Skeletal muscle tissue (tissue), 4 donors: Measurements from ENCODE around the gene RABAC1. TPM values are rescaled to one million over a fixed set of nuclear protein-coding genes. Genes with fewer than 3 reads are reported as not detected.

ENCODE experiments used
- H3K27ac ChIP-seq: one replicate; pipeline ENCODE4 v1.7.0; 2013; ENCODE audit warnings: mild to moderate bottlenecking, low read depth, low read length, inconsistent platforms
- H3K27me3 ChIP-seq, 3 donors: one replicate each; pipeline ENCODE4 v1.7.0; 2013; ENCODE audit warnings: low read length in 3 of 3; ENCODE audit not compliant: control insufficient read depth in 3 of 3, insufficient read depth in 3 of 3
- H3K36me3 ChIP-seq, 3 donors: one replicate each; pipeline ENCODE4 v1.7.0; 2013; ENCODE audit warnings: low read length in 3 of 3; ENCODE audit not compliant: control insufficient read depth in 3 of 3, insufficient read depth in 3 of 3
- H3K4me1 ChIP-seq, 3 donors: one replicate each; pipeline ENCODE4 v1.7.0; 2013; ENCODE audit warnings: low read length in 3 of 3, mild to moderate bottlenecking in 3 of 3; ENCODE audit not compliant: control insufficient read depth in 3 of 3, insufficient read depth in 3 of 3
- H3K4me3 ChIP-seq, 3 donors: one replicate each; pipeline ENCODE4 v1.7.0; 2013; ENCODE audit warnings: low read length in 3 of 3
- H3K9ac ChIP-seq, 3 donors: one replicate each; pipeline ENCODE4 v1.7.0; 2013; ENCODE audit warnings: low read length in 3 of 3, mild to moderate bottlenecking in 3 of 3, moderate library complexity in 2 of 3, low read depth in 1 of 3
- H3K9me3 ChIP-seq, 3 donors: one replicate each; pipeline ENCODE4 v1.7.0; 2013; ENCODE audit warnings: low read length in 3 of 3; ENCODE audit not compliant: control insufficient read depth in 3 of 3
- total RNA-seq: library from RNA; depleted of rRNA; stranded (reverse); fragments of >200 nt; gene quantifications from one replicate; pipeline ENCODE4 v1.2.3, GENCODE V29; 2014
- donor health status: Osteomylitis.

The RABAC1 gene
- total RNA-seq, 1 donor from 2014 or later, result 85.1 TPM

DNA sequence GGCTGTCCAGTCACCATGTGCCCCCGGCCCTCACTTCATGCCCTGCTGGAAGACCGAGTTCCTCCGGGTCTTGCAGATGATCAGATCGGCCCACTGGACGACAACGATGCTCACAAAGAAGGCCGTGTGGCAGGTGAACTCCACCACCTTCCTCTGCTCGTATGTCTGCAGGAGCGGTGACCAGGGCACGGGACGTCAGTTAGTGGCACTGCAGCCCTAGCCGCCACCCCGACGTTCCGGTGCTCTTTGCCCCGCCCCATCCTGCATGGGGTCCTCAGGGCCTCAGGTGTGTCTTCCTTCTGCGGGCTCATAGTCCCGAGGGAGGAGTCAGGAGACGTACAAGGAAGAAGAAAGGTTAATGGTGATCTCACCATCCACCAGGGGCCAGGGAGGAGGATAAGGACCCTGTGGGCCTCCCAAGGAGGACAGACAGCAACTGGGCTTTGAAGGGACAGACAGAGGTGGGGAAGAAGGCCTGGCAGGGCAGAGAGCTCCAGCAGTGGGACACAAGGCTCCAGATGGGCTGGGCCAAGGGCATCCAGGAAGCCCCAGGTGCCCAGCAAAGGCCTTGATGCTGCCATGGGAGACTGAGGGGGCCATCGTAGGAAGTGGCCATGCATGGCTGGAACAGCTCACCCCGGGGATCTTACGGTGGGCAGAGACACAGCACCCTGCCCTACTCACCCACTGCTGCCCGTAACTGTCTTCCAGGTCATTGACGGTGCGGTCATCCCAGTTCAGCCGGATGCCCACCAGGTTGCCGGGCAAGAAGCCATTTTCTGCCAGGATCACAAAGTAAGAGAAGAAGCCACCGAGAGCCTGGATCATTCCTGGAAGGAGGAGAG is 9.9 kb upstream of the RABAC1 start:
- Histone ChIP-seq H3K4me1 (no peaks in the 10 kb centered on the region), H3K4me3 (no peak overlapping the region), H3K9ac (no peak overlapping the region), H3K9me3 (no peaks in the 10 kb centered on the region), H3K27me3 (peaks cover 3 to 24% (median 24%) of the 10 kb centered on the region in 3 donors), H3K36me3 (no peaks in the 10 kb centered on the region), H3K27ac (no peak overlapping the region)

DNA sequence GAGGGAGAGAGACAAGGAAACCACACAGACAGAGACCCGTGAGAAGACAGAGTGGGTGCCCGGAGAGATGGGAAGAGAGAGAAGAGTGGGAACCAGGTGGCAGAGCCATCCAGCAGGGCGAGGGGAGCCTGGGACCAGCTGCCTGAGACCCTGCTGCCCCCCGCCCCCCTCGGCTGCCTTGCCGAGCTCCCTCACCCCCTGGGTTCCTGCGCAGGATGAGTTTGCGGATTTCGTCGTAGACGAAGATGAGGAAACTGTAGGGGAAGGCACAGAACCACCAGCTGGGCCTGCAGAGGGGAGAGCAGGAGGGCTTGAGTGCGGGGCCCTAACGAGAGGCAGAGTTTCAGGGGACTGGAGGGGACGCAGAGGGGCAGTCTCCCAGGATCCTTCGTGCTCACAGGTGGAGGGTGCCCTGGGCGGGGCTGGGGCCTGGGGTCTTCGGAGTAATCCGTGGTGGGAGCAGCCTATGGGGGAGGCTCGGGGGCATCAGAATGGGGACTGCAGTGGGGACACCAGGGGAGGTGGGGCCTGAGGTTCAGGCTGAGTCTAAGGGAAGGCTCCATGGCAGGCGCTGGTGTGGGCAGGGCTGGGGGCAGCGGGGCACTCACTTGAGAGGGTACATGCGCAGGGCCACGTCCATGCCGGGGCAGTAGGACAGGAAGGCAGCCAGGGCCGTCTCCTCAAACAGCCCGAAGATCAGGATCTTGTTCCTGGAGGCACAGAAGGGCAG is 8.1 kb upstream of the RABAC1 start:
- H3K9me3 ChIP-seq, result no peaks in the 10 kb centered on the region
- H3K4me3 ChIP-seq, result no peak overlapping the region
- no peak overlapping the region for H3K9ac ChIP-seq
- H3K27ac ChIP-seq, result no peak overlapping the region
- H3K4me1 ChIP-seq, result no peaks in the 10 kb centered on the region
- H3K27me3 ChIP-seq, result peaks cover 3 to 24% (median 24%) of the 10 kb centered on the region in 3 donors
- no peaks in the 10 kb centered on the region for H3K36me3 ChIP-seq

DNA sequence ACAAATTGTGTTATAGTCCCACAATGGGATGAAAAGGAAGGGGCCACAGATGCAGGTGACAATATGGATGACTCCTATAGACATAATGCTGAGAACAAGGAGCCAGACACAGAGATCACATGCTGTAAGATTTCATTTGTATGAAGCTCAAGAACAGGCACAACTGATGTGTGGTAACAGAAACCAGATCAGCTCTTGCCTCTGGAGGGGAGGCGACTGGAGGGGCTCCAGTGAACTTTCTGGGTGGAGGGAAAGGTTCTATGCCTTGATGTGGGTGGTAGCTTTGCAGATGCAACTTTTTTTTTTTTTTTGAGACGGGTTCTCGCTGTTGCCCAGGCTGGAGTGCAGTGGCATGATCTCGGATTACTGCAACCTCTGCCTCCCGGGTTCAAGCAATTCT is 6.0 kb upstream of the RABAC1 start:
- Histone ChIP-seq H3K4me3 (no peak overlapping the region), H3K9me3 (no peaks in the 10 kb centered on the region), H3K4me1 (no peaks in the 10 kb centered on the region), H3K9ac (no peak overlapping the region), H3K36me3 (no peaks in the 10 kb centered on the region), H3K27me3 (peaks cover 0 to 22% (median 20%) of the 10 kb centered on the region in 3 donors), H3K27ac (no peak overlapping the region)

DNA sequence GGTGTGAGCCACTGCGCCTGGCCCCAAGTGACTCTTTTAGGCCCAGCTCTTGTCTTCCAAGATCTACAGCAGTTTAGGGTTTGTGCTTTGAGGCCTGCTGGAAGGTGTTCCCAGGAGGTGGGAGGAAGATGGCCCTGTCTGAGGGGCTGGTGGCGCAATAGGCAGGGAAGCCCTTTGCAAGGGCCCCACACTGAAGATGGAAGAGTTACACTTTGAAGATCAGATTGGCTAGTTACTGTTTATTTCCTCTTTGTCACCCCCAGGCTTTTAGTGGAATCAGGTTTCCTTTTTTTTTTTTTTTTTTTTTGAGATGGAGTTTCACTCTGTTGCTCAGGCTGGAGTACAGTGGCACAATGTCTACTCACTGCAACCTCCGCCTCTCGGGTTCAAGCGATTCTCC is 1.9 kb upstream of the RABAC1 start:
- H3K9me3 ChIP-seq, result no peaks in the 10 kb centered on the region
- no peak overlapping the region for H3K27ac ChIP-seq
- peaks cover 5 to 9% (median 9%) of the 10 kb centered on the region in 3 donors for H3K36me3 ChIP-seq
- H3K4me3 ChIP-seq, result no peak overlapping the region
- peaks cover 0 to 1% (median 0%) of the 10 kb centered on the region in 3 donors for H3K27me3 ChIP-seq
- H3K9ac ChIP-seq, result no peak overlapping the region
- peaks cover 16 to 20% (median 17%) of the 10 kb centered on the region in 3 donors for H3K4me1 ChIP-seq

DNA sequence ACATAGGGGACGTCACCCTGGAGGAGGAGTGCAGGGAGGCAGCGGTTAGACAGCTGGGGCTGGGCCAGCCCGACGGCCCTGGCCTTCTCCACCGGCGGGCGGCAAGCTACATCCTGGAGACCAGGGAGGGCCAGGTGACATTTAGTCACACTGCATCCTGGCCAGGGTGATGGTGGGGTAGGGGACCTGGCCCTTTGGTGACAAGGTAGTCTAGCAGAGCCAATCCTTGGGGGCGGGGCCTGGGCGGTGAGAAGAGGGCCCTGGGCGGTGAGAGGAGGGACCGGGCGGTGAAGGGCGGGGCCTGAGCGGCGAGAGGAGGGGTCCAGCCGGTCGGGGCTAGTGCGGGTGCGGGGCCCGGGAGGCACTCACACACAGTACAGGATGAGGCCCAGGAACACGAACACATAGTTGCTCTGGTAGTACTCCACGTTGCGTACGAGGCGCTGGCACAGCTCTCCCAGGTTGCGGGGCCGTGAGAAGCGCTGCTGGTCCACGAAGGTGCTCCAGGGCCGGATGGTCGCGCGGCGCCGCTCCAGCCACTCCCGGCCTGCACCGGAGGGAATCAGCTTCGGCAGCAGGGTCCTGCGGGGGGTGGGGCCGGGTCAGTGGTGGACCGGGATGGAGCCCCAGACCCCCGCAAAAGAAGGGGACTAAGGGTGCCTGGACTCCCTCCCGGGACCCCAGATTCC is 610 bp downstream of the RABAC1 start:
- H3K4me1 ChIP-seq, result peaks cover 16 to 20% (median 17%) of the 10 kb centered on the region in 3 donors
- H3K9ac ChIP-seq, result peak overlapping the region; percentile 77 to 85 (median 82)
- H3K9me3 ChIP-seq, result no peaks in the 10 kb centered on the region
- peak overlapping the region; percentile 82 to 92 (median 90) for H3K4me3 ChIP-seq
- H3K36me3 ChIP-seq, result peaks cover 5 to 14% (median 11%) of the 10 kb centered on the region in 3 donors
- H3K27me3 ChIP-seq, result no peaks in the 10 kb centered on the region
- peak overlapping the region; percentile 62 for H3K27ac ChIP-seq

DNA sequence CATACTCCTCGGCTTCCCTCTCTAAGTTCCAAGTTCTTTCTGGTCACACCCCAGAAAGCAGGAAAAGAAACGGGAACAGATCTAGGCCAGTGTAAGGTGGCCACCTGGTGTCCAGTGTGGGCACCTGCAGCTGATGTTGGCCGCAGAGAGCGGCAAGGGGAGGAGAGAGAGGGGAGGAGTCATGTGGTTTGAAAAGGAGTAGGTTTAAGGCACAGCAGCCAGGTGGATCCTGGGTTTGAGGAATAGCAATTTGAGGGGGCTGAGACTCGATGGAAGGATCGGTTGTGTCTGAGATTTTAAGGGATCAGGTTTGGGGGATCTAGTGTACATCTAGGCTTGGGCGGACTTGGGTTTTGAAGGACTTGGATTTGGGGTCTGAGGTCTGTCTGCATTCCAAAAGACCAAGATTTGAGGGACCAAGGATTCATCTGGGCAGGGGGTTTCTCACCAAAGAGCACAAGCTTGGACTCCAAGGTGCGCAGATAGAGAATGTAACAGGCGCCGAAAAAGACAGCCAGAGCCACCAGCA is 1.2 kb downstream of the RABAC1 start:
- Histone ChIP-seq H3K4me1 (peaks cover 16 to 20% (median 17%) of the 10 kb centered on the region in 3 donors), H3K36me3 (peaks cover 5 to 14% (median 11%) of the 10 kb centered on the region in 3 donors), H3K9ac (peak overlapping the region in 2 of 3 donors; percentile 82 to 85), H3K9me3 (no peaks in the 10 kb centered on the region), H3K4me3 (peak overlapping the region; percentile 82 to 92 (median 90)), H3K27me3 (no peaks in the 10 kb centered on the region), H3K27ac (peak overlapping the region; percentile 62)

DNA sequence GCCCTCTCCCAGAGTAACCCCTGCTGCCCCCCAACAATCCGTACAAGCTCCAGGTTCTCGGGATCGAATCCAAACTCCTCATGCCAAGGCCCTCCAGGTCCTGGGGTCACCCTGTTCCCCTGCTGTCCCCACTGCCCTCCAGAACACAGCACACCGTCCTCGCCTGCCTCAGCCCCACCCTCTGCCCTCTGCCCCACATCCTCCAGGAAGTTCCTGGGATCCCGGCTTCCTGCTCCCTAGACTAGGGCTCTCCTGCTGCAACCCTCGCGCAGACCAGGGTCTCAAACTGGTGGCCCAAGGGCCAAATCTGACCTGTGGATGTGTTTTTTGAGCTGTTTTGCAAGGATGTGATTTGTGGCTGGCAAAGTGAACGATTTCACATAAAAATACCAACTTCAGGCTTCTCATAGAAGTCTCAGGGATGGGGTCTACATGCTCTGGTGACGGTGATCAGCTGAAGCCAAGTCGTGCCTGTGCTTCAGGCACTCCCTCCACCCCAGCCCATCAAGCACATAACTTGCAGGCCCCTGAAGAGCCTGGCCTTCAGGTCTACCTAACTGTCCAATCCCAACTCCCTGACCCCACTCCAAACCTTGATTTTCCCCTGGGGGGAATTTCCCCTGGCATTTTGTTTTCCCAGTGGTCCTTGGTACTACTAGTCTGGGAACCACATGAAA is 1.8 kb downstream of the RABAC1 start:
- no peak overlapping the region for H3K27ac ChIP-seq
- no peaks in the 10 kb centered on the region for H3K27me3 ChIP-seq
- peaks cover 16 to 20% (median 17%) of the 10 kb centered on the region in 3 donors for H3K4me1 ChIP-seq
- H3K4me3 ChIP-seq, result no peak overlapping the region
- H3K36me3 ChIP-seq, result peaks cover 5 to 14% (median 11%) of the 10 kb centered on the region in 3 donors
- H3K9me3 ChIP-seq, result no peaks in the 10 kb centered on the region
- H3K9ac ChIP-seq, result peak overlapping the region in 2 of 3 donors; percentile 9 to 40

DNA sequence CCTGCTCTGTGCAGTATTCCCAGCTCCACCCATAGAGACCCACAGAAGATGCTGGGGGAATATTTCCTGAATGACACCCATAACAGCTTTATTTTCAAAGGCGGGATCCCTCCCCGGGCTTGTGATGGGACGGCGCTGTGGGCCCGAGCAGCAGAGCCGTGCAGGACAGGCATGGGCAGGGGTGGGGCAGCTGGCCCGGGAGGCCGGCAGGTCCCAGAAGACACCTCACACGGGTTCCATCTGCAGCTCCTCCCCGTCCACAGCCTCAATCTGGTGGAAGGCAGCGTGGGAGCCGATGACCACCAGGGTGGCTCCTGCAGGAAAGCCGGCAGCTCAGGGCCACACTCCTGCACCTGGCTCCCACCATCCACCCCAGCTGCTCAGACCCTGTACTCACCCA is 2.5 kb downstream of the RABAC1 start:
- Histone ChIP-seq H3K4me3 (no peak overlapping the region), H3K36me3 (peaks cover 5 to 14% (median 11%) of the 10 kb centered on the region in 3 donors), H3K9ac (no peak overlapping the region), H3K27me3 (no peaks in the 10 kb centered on the region), H3K4me1 (peaks cover 16 to 22% (median 17%) of the 10 kb centered on the region in 3 donors), H3K9me3 (no peaks in the 10 kb centered on the region), H3K27ac (no peak overlapping the region)

DNA sequence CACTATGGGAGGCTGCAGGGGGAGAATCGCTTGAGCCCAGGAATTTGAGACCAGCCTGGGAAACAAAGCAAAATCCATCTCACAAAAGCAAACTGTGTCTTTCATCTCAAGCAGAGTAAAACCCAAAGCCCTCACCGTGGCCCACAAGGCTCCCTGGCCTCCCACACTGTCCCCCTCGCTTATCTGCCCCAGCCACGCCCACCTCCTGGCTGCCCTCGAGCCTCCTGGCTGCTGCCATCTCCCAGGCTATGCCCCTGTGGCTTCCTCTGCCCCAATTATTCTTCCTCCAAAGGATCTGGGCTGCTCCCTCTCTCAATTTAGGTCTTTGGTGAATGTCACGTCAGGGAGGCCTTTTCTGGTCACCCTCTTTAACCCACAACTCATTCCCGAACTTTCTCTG is 3.6 kb downstream of the RABAC1 start:
- Histone ChIP-seq H3K9ac (no peak overlapping the region), H3K36me3 (peaks cover 5 to 14% (median 11%) of the 10 kb centered on the region in 3 donors), H3K27ac (no peak overlapping the region), H3K4me3 (no peak overlapping the region), H3K4me1 (peaks cover 16 to 22% (median 17%) of the 10 kb centered on the region in 3 donors), H3K27me3 (no peaks in the 10 kb centered on the region), H3K9me3 (no peaks in the 10 kb centered on the region)
